GM18868 (cell line): ENCODE measurements around the gene EYA2.

Experiments
- ATAC-seq: cut with Tn5 transposase; IDR thresholded peaks from one replicate; pipeline ENCODE4 v1.9.1; 2021; ENCODE audit warnings: mild to moderate bottlenecking, moderate library complexity; ENCODE audit not compliant: unreplicated experiment

The EYA2 gene

GRCh38 chr20:46998477-46999240 is 104.0 kb downstream of the EYA2 start:
- ATAC-seq, result no peak

GRCh38 chr20:46999801-47000465 is 105.3 kb downstream of the EYA2 start:
- no peak for ATAC-seq

DNA sequence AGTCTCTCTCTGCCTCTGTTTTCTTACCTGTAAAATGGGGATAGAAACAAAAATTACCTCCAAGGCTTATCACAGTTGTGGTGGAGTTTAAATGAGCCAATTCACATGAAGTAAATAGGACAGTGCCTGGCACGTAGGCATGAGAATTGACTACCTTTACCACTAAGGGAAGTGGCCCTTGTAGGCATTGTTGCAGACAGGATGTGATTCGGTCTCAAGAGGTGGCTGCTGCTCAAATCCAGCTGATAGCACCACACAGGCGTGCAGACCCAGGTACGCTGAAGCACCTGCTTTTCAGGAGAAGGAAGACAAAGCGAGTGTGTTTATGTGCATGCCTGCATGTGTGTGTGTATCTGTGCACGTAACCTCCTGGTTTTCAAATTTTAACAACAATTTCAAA is 108.6 kb downstream of the EYA2 start:
- no peak for ATAC-seq

- ATAC-seq, result no peak
Observed at GRCh38 chr20:47004179-47004578, 109.5 kb downstream of the EYA2 start.

DNA sequence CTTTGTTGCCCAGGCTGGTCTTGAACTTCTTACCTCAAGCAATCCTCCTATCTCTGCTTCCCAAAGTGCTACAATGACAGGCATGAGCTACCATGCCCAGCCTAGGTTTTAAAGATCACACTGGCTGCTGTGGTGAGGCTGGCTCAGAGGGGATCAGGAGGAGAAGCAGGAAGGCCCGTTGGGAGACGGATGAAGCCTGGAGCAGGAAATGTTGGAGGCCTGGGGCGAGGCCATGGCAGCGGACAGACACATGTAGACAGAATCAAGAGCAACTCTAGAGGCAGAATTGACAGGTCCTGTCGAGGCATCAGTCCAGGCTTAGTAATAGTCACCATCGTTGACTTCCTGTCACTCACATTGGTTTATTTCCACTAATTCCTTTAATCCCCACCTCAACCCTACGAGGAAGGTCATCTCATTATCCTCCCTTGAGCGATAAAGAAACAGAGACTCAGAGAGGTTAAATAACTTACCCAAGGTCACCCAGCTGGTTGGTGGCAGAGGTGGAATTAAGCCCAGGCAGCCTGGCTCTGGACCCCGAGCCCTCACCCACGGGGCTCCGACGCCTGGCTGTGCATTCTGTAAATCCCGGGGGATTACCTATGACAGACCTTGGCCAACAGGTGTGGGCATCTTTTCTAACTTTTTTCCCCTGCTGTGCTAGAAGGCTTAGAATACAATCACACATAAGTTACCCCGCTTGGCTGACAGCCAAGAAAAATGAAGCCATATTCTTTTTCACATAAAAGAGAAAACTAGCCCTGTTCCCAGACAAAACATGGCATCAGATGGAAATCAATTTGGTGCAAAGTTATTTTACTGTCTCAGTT is 113.4 kb downstream of the EYA2 start:
- no peak for ATAC-seq

DNA sequence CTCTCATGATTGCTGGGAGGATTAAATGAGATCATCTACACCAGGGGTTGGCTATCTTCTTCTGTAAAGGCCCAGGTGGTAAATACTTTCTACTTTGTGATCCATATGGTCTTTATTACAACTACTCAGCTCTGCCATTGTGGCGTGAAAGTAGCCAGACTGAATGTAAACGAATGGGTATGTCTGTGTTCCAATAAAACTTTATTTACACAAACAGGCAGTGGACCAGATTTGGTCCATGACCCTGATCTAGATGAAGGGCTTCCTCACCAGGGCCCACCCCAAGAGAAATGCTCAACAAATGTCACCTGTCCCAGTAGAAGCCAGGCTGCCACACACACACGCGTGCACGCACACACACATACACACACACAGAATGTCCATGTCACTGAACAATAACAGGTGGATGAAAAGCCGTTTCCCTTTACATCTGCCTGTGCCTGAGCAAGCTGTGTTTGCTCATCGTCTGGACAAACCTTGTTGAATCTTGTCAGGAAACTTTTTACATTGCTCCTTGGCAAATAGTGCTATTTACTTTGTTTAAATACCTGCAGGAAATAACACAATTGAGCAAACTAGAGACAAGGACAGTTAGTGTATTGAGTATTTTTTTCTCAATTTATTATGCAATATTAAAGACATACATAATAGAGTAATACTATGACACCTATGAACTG is 114.3 kb downstream of the EYA2 start:
- ATAC-seq, result no peak

DNA sequence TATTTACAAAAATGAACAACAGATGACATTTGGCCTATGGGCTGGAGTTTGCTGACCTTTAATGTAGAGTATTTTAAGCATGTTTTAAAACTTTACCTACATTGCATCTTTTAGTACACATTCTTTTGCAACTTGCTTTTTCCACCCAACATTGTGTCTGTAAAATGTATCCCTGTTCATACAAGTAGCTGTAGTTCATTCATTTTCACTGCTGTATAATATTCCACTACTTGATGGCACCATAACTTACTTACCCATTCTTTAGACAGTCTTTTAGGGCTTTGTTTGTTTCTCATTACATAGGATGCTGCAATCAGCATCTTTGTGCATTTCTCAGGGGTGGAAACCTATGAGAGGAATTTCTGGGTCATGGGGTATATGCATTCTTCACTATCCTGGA is 115.1 kb downstream of the EYA2 start:
- no peak for ATAC-seq

GRCh38 chr20:47011984-47012383 is 117.3 kb downstream of the EYA2 start:
- no peak for ATAC-seq

DNA sequence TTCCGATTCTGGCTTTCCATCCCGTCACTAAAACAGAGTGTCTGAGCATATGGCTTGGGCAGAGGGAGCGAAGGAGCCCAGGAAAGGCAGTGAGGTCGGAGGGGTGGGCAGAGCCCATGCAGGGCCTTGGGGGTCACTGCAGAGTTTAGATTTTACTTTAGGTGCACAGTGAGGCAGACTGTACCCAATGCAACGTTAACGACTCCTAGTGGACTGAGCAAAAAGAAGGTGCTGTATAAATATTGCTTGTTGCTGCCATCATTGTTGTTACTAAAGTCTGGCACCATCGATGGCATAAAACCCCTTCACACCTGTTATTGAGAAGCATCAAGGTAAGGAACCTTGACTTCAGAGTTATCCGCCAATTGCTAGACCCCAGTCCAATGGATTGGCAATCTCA is 119.0 kb downstream of the EYA2 start:
- no peak for ATAC-seq

GRCh38 chr20:47016068-47016664 is 121.5 kb downstream of the EYA2 start:
- ATAC-seq, result no peak

DNA sequence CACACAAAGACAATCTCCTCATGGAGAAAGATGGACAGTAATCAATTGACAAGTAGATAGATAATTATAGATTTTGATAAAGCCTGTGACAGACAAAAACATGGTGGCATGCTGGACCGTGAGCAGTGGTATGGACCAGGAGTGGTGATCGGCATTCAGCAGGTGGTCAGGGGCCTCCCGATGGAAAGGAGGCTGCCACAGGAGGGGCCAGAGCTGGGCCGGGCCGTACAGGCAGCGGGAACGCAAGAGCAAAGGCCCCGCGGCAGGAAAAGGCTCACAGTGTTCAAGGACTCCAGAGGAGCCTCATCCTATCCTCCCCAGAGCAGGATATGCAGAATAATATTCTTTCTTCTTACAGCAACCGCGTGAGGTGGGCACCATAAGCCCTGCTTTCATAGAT is 123.7 kb downstream of the EYA2 start:
- ATAC-seq, result no peak

GRCh38 chr20:47019121-47019824 is 124.6 kb downstream of the EYA2 start:
- ATAC-seq, result no peak

DNA sequence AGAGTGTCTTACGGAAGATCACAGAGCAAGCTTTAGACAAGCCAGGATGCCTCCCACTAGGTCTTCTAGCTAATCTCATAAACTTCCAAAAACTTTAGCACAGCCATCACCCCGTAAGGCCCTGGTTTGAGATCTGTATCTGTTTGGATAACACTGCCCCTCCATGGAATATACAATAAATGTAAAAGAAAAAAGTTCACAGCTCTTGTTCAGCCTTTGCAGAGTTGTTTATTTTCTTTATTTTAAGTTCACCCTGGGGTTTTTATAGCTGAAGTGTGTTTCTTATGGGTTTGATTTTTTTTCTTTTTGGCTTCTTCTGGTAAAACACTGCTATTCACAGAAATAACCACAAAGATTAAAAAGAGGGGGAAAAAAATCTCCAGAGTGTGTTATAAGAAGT is 125.6 kb downstream of the EYA2 start:
- no peak for ATAC-seq

DNA sequence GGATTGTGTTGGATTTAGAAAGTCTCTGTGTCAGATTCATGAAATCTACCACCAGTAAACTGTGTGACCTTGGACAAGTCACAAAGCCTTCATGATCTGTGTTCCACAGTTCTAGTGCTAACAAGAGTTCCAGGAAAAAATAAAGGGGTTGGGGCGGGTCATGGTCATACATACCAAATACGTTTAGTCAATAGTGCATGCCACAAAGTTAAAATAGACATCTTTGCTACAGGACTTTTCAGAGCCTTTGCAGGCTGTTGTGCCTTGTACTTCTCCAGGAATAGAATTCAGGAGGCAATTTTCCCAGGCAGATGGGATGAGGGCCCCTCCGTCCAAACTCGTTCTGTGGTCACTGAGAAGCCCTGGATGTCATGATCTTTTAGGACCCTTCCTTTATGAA is 127.2 kb downstream of the EYA2 start:
- no peak for ATAC-seq

DNA sequence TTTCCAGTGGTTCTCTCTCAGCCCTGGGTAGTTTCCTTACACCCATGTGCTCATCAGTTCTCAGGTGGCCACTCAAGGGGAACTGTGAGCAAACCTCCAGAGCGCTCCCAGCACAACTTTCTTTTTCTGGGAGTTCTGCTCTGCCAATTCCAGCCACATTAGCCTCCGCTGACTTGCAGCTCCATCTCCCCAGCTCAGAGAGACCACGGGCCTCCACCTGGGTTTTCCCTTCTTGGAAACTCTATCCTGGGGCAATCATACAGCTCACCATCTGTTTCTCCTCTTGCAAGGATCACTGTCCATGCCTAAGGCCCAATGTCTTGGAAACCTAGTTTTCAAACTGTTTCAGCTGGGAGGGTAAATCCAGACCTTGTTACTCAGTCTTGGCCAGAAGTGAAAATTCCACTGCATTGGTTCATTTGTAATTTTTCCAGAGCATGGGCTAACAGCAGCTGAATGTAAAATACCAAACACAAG is 129.9 kb downstream of the EYA2 start:
- no peak for ATAC-seq

DNA sequence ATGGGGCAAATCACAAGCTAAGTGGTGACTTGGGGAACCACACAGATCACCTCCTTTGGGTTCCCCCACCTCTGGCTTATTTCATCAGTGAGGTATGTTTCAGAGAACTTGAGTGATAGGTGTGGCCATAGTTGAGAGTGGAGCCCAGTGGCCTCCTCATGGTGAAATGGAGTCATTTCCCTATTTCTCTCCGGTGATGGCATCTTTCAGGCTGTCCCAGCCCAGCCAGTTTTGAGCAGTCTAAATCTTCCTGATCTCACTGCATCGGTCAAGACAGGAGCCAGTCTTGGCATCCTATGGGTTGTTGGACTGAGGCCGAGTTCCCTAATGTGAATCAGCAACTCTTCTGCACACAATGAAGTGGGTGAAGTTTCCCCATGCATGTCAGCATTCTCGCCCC is 132.4 kb downstream of the EYA2 start:
- ATAC-seq, result no peak

GRCh38 chr20:47027456-47027855 is 132.8 kb downstream of the EYA2 start:
- ATAC-seq, result no peak

DNA sequence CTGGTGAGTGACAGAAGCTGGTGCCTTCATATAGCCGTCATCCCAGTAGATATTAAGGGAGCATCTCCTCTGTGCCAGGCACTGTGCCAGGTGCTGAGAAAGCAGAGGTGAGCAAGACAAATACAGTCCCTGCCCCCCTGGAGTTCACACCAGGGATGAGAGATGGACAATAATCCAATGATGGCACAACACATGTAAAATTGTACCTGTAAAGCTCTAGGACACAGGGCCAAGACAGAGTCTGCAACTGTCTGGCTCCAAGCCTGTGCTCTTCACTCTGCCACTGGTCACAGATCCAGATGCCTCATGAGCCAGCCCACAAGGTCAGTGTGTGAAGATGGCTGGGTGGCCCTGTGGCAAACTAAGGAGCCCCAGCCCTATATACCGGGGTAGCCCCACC is 133.8 kb downstream of the EYA2 start:
- ATAC-seq, result no peak

- ATAC-seq, result no peak
Observed at GRCh38 chr20:47029845-47030244, 135.2 kb downstream of the EYA2 start.

DNA sequence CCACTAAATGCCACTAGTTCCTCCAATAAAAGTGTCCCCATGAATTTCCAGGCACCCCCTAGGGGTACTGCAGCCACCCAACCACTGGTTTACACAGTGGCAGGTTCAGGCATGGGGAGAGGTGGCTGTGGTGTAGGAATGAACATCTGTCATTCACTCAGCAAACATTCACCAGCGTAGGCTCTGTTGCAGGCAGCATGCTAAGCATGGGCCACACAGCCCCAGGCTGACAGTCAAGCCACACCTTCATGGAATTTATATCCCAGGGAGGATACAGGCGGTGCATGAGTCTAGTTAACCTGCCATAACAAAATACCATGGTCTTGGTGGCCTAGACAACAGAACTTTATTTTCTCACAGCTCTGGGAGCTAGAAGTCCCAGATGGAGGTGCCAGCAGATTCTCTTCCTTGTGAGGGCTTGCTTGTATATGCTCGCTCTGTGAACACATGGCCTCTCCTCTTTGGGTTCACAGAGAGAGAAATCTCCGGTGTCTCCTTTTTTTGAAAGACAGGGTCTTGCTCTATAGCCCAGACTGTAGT is 135.7 kb downstream of the EYA2 start:
- no peak for ATAC-seq
